Measurements from ENCODE around the gene ZNF486. TPM values are rescaled to one million over a fixed set of nuclear protein-coding genes. Genes with fewer than 3 reads are reported as not detected.

Gene ZNF486
- total and polyA plus RNA-seq, 2 experiments from 2014 or later = 25.4 to 37.6 TPM

GRCh38 chr19:20151617-20152145 is 15.3 kb upstream of the ZNF486 start:
- Mint-ChIP-seq H3K27me3 (ENCODE audit: insufficient read depth, low read depth, poor library complexity) (peaks cover 8% of the 10 kb centered on the region), H3K4me1 (peaks cover 6% of the 10 kb centered on the region; the same call in 2 of the 3 replicates), H3K27ac (no peak overlapping the region; the same call in 1 of the 2 replicates), H3K36me3 (ENCODE audit: low read depth) (peaks cover 20% of the 10 kb centered on the region), H3K4me3 (no peak overlapping the region), H3K9me3 (peaks cover 30% of the 10 kb centered on the region)
- Histone ChIP-seq H3K27ac (ENCODE audit: low read depth) (peak overlapping the region; percentile 85; the same call in 1 of the 2 replicates), H3K4me2 (peak overlapping the region; percentile 32; the same call in 1 of the 2 replicates), H3K4me1 (ENCODE audit: insufficient read depth) (peaks cover 22% of the 10 kb centered on the region), H4K20me1 (replicated peaks; ENCODE audit: insufficient read depth) (no peaks in the 10 kb centered on the region), H3K79me2 (replicated peaks; ENCODE audit: insufficient read depth) (no peaks in the 10 kb centered on the region), H3K9me2 (ENCODE audit: insufficient read depth) (no peaks in the 10 kb centered on the region), H3K36me3 (ENCODE audit: insufficient read depth) (no peaks in the 10 kb centered on the region), H3K4me3 (no peak overlapping the region), H2AFZ (peak overlapping the region; percentile 99), H3F3A (replicated peaks; ENCODE audit: low read depth) (no peaks in the 10 kb centered on the region), H3K27me3 (ENCODE audit: insufficient read depth) (no peaks in the 10 kb centered on the region)
- peak; percentile 73 for ATAC-seq
- peak; percentile 30 for DNase-seq (ENCODE audit: low spot score)
- TF ChIP-seq POLR2AphosphoS5 (IDR thresholded peaks at IDR 0.05; ENCODE audit: low read depth) (no peak), REST (IDR thresholded peaks at IDR 0.05; ENCODE audit: unreplicated experiment) (no peak), ZNF331 (CRISPR knock-in tag; IDR thresholded peaks at IDR 0.05; ENCODE audit: low read depth) (no peak), CTCF (conservative IDR thresholded peaks at IDR 0.05; ENCODE audit: low read depth in 2 of 2) (no peak), NANOG (IDR thresholded peaks at IDR 0.05; ENCODE audit: borderline replicate concordance) (no peak), EZH2phosphoT487 (IDR thresholded peaks at IDR 0.05; ENCODE audit: unreplicated experiment) (no peak), JUNB (IDR thresholded peaks at IDR 0.05; ENCODE audit: unreplicated experiment) (no peak), STAT1 (IDR thresholded peaks at IDR 0.05; ENCODE audit: unreplicated experiment) (no peak), ZNF114 (CRISPR knock-in tag; IDR thresholded peaks at IDR 0.05) (no peak), ETS1 (IDR thresholded peaks at IDR 0.05) (no peak), ZNF462 (CRISPR knock-in tag; IDR thresholded peaks at IDR 0.05) (no peak), CREB1 (CRISPR knock-in tag; IDR thresholded peaks at IDR 0.05; ENCODE audit: low read depth) (no peak), EZH2 (IDR thresholded peaks at IDR 0.05; ENCODE audit: low read depth, unreplicated experiment) (no peak)

Data from GM23338 (cell line).